Mucosa of stomach (tissue), 1 donor: Measurements from ENCODE around the gene CYSRT1.

Experiments used
- H3K27me3 ChIP-seq: one replicate; pipeline ENCODE4 v1.7.0; 2013; ENCODE audit warnings: mild to moderate bottlenecking, low read length; ENCODE audit not compliant: control insufficient read depth, insufficient read depth
- H3K36me3 ChIP-seq: one replicate; pipeline ENCODE4 v1.7.0; 2013; ENCODE audit warnings: low read length; ENCODE audit not compliant: control insufficient read depth, insufficient read depth
- H3K4me1 ChIP-seq: one replicate; pipeline ENCODE4 v1.7.0; 2013; ENCODE audit warnings: mild to moderate bottlenecking, low read length; ENCODE audit not compliant: control insufficient read depth, insufficient read depth
- H3K4me3 ChIP-seq: one replicate; pipeline ENCODE4 v1.7.0; 2013; ENCODE audit warnings: low read length
- H3K9ac ChIP-seq: one replicate; pipeline ENCODE4 v1.7.0; 2013; ENCODE audit warnings: mild to moderate bottlenecking, low read length, moderate library complexity
- H3K9me3 ChIP-seq: one replicate; pipeline ENCODE4 v1.7.0; 2013; ENCODE audit warnings: mild to moderate bottlenecking, low read length, moderate library complexity; ENCODE audit not compliant: control insufficient read depth
- donor health status: Pancreatic carcinoma.

The CYSRT1 gene

GRCh38 chr9:137192859-137193258, 32.1 kb upstream of the CYSRT1 start:
- Histone ChIP-seq H3K4me3 (no peak overlapping the region), H3K27me3 (no peaks in the 10 kb centered on the region), H3K4me1 (peaks cover 56% of the 10 kb centered on the region), H3K9ac (no peak overlapping the region), H3K9me3 (no peaks in the 10 kb centered on the region), H3K36me3 (no peaks in the 10 kb centered on the region)

DNA sequence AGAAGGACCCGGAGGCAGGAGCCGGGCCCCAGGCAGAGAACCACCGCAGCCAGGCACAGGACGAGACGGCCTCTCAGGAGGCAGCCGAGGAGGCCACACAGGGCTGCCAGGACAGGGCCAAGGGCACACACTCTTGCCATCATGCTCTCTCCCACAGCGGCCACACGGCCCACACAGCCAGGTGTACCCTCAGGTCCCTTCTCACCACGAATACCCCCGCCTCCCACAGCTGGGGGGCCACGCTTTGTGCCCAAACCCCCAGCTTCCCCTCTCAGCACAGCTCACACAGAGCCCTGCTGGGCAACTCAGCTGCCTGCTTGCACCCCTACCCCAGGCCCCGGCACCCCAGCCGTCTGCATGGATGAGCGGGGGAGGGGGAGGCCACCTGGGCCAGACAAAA, 31.2 kb upstream of the CYSRT1 start:
- H3K27me3 ChIP-seq = no peaks in the 10 kb centered on the region
- H3K9me3 ChIP-seq = no peaks in the 10 kb centered on the region
- no peak overlapping the region for H3K9ac ChIP-seq
- H3K4me3 ChIP-seq = no peak overlapping the region
- H3K36me3 ChIP-seq = no peaks in the 10 kb centered on the region
- H3K4me1 ChIP-seq = peaks cover 64% of the 10 kb centered on the region

DNA sequence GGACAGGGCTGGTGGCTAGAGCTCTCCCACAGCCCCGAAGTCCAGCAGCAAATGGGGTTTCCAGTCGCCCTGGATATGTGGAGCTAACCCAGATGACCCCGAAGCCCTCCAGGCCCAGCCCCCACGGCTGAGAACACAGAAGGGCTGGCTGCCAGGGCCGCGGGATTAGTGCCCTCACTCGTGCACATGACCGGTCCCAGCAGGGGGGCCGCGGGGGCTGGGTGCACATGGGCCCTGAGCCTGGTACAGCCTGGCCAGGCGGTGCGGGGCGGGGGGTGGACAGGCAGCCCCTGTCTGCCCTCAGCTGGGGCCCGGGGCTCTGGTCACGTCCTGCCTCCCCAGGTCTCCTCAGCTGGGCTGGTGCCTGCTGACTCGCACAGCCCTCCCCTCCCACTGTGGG, 30.6 kb upstream of the CYSRT1 start:
- Histone ChIP-seq H3K9ac (no peak overlapping the region), H3K9me3 (no peaks in the 10 kb centered on the region), H3K4me1 (peaks cover 68% of the 10 kb centered on the region), H3K36me3 (no peaks in the 10 kb centered on the region), H3K27me3 (no peaks in the 10 kb centered on the region), H3K4me3 (no peak overlapping the region)

DNA sequence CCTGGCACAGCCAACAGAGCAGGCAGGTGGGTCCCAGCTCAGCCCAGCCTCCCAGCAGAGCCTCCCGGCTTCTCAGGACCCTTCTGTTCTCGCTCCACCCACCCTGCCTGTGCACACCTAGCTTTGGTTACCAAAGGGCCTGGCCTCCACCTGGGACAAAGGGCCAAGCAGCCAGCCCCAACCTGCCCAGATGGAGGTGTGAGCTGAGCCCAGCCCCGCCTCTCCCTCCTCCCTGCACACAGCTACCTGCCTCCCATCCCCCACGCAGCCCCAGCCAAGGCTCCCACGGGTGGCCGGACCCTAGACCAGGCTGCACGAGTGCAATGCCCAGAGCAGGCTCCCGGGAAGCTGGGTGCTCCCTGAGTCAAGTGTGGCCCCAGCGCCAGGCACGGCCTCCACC, 30.1 kb upstream of the CYSRT1 start:
- Histone ChIP-seq H3K9ac (no peak overlapping the region), H3K36me3 (no peaks in the 10 kb centered on the region), H3K4me1 (peaks cover 65% of the 10 kb centered on the region), H3K9me3 (no peaks in the 10 kb centered on the region), H3K4me3 (no peak overlapping the region), H3K27me3 (no peaks in the 10 kb centered on the region)

DNA sequence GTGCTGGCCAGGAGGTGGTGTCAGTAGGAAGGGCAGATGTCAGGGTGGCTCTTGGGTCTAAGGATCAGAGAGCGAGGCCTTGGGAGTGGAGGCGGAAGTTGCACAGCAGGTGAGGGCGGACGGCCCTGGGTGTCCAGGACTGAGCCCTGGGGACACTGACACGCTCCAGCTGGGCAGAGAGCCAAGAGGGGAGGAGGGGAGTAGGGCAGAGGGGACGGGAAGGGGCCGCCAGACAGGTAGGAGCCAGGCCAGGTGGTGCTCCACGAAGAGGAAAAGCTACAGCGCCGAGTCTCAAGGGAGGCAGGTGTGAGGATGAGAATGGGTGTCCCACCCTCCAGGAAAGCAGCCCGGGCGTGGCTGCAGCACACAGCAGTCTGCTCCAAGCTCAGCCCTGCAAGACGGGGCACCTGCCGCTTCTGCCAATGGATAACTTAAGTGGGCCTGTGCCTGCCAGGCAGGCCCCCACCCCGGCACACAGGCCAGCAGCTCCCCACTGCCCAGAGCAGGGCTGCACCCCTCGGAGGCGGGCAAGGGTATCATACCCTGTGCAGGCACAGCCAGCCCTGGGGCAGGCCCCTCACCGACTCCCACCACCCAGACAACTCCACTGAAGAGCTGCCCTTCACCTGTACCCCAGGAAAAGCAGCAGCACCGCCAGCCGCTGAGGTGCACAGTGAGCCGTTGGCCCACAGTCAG, 29.3 kb upstream of the CYSRT1 start:
- Histone ChIP-seq H3K4me1 (peaks cover 57% of the 10 kb centered on the region), H3K9ac (no peak overlapping the region), H3K9me3 (no peaks in the 10 kb centered on the region), H3K36me3 (no peaks in the 10 kb centered on the region), H3K27me3 (no peaks in the 10 kb centered on the region), H3K4me3 (no peak overlapping the region)

DNA sequence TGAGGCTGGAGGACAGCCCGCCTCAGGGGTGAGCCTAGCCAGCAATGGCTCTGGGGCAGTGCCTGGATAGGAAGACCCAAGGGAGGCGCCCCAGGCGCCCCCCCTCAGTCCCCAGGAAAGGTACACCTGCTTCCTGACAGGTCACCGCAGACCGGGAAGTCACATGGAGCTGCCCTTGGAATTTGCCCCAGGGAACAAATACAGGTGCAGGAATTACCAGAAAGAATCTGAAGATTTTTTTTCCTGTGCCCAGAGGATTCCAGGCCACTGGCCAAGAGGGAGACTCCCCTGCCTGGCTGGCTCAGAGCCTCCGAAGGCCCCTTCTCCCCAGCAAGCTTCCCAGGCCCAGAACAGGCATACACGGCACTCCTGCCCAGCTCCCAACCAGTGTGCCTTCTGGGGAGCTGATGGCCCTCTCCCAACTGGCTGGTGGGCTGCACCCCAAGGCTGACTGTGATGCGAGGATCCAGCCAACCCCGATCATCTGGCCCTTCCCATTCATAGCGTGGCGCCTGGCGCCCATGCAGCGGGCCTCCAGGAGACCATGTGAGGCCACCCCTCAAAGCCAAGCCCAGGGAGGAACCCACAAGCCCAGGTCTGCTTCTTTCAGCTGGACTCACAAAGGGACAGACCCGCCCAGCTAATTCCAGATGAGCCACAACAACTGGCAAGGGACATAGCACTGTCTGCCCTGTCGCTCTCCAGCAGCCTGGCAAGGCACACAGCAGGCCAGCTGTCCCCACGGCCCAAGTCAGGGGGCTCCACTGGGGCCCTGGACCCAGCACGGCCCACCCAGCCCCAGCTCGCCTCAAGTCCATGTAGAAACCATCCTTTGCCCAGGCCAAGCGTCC, 26.7 kb upstream of the CYSRT1 start:
- Histone ChIP-seq H3K27me3 (no peaks in the 10 kb centered on the region), H3K36me3 (no peaks in the 10 kb centered on the region), H3K4me1 (peaks cover 63% of the 10 kb centered on the region), H3K9ac (peak overlapping the region; percentile 49), H3K9me3 (no peaks in the 10 kb centered on the region), H3K4me3 (peak overlapping the region; percentile 25)

- Histone ChIP-seq H3K27me3 (no peaks in the 10 kb centered on the region), H3K4me3 (no peak overlapping the region), H3K9me3 (no peaks in the 10 kb centered on the region), H3K4me1 (peaks cover 64% of the 10 kb centered on the region), H3K36me3 (no peaks in the 10 kb centered on the region), H3K9ac (peak overlapping the region; percentile 49)
Measured at GRCh38 chr9:137198902-137199283, 26.1 kb upstream of the CYSRT1 start.

- Histone ChIP-seq H3K4me3 (no peak overlapping the region), H3K9ac (peak overlapping the region; percentile 57), H3K27me3 (no peaks in the 10 kb centered on the region), H3K4me1 (peaks cover 65% of the 10 kb centered on the region), H3K9me3 (no peaks in the 10 kb centered on the region), H3K36me3 (no peaks in the 10 kb centered on the region)
Measured at GRCh38 chr9:137199411-137200121, 25.4 kb upstream of the CYSRT1 start.

- Histone ChIP-seq H3K9me3 (no peaks in the 10 kb centered on the region), H3K36me3 (no peaks in the 10 kb centered on the region), H3K4me3 (peak within 1 kb of the TSS; percentile 44), H3K9ac (peak within 1 kb of the TSS; percentile 66), H3K27me3 (no peaks in the 10 kb centered on the region), H3K4me1 (peaks cover 55% of the 10 kb centered on the region)
Measured at GRCh38 chr9:137200311-137201204, 24.4 kb upstream of the CYSRT1 start, which contains the start of gene TPRN. Gene TPRN, minus strand, starts transcription at chr9:137200741. Its CDS starts 30 bp downstream, at chr9:137200711.

- Histone ChIP-seq H3K9me3 (no peaks in the 10 kb centered on the region), H3K36me3 (no peaks in the 10 kb centered on the region), H3K27me3 (no peaks in the 10 kb centered on the region), H3K4me1 (peaks cover 53% of the 10 kb centered on the region), H3K4me3 (peak overlapping the region; percentile 44), H3K9ac (peak overlapping the region; percentile 66)
Measured at GRCh38 chr9:137201205-137201868, 23.6 kb upstream of the CYSRT1 start.

GRCh38 chr9:137202966-137203365, 22.0 kb upstream of the CYSRT1 start:
- no peaks in the 10 kb centered on the region for H3K36me3 ChIP-seq
- no peaks in the 10 kb centered on the region for H3K9me3 ChIP-seq
- H3K27me3 ChIP-seq = no peaks in the 10 kb centered on the region
- no peak overlapping the region for H3K4me3 ChIP-seq
- no peak overlapping the region for H3K9ac ChIP-seq
- peaks cover 43% of the 10 kb centered on the region for H3K4me1 ChIP-seq
